KG1 (cell line): ENCODE measurements around the gene HLA-DPA1.
A peak's percentile ranks its signal among the peaks of the same experiment; 100 is the strongest.

Experiments
- DNase-seq: peaks from one replicate; lab custom pipeline; 2025; lab: John Stamatoyannopoulos, UW

Gene HLA-DPA1

GRCh38 chr6:33088931-33089620 is 15.6 kb upstream of the HLA-DPA1 start:
- DNase-seq: no peak

DNA sequence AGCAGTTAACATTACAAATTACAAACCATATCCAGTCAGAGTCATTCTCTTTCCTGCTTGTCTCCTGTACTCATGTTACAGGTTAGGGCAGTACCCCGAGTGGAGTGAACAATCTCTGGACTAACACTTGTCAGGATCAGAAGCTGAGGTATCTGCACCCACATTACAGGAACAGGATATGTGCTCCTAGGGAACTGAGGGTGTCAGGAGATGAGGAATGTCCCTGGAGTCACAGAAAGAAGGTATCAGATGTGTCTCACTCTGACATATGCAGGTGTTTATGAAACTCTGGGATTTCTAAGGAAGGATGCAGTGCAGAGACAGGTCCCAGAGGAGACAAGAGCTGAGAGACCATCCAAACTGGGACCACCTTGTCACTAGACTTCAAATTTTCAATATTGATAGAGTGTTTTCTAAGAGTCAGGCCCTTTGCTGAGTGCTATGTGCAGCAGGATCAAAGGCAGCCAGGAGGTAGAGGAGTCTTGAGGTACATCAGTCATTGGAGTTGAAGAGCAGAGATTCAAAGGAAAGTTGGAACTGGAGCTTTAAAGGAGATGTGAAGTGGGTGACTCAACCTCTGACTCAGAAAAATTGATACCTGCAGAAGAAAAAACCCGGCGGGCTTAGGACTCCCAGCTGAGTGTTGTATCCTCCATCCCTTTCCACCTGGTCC is 14.9 kb upstream of the HLA-DPA1 start:
- no peak for DNase-seq

DNA sequence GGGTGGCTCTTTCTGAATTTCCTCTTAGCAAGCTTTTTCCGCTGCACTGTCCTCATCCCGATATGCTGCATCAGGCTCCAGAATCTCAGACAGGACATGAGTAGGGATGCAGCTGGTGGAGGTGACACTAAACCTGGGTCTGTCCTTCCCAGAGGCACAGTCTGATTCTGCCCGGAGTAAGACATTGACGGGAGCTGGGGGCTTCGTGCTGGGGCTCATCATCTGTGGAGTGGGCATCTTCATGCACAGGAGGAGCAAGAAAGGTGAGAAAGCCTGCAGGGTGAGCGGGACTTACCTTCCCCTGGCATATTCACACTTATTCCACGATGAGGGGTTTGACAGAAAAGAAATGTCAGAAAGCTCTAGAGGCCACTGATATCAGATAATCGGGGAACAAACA is 12.2 kb upstream of the HLA-DPA1 start:
- no peak for DNase-seq

DNA sequence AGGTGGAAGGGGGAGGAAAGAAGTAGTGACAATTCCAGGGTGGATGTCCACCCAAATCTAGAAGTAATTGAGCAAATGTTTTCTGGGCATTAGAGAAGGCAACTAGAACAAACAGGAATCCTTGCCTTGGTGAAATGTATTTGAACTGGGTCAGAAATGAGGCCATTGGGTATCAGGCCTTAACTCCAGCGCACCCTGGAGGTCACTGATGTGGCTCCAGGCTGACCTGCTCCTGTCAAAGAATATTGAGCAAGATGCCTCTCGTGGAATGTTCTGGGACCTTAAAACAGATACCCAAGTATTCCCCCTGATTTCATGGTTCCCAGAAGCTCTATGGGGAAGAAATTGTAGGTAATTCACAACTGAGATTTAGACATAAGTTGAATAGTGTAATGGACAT is 9.3 kb upstream of the HLA-DPA1 start:
- DNase-seq: no peak

GRCh38 chr6:33081098-33081824 is 7.8 kb upstream of the HLA-DPA1 start:
- DNase-seq: no peak

GRCh38 chr6:33080127-33081089 is 7.0 kb upstream of the HLA-DPA1 start:
- no peak for DNase-seq

- DNase-seq: no peak
These were observed 6.1 kb upstream of the HLA-DPA1 start for GRCh38 chr6:33079580-33079979.

- no peak for DNase-seq
These were observed 5.6 kb upstream of the HLA-DPA1 start for GRCh38 chr6:33078919-33079521.

- DNase-seq: no peak
These were observed 5.0 kb upstream of the HLA-DPA1 start for GRCh38 chr6:33078442-33078841.

GRCh38 chr6:33077908-33078307 is 4.5 kb upstream of the HLA-DPA1 start:
- DNase-seq: no peak

DNA sequence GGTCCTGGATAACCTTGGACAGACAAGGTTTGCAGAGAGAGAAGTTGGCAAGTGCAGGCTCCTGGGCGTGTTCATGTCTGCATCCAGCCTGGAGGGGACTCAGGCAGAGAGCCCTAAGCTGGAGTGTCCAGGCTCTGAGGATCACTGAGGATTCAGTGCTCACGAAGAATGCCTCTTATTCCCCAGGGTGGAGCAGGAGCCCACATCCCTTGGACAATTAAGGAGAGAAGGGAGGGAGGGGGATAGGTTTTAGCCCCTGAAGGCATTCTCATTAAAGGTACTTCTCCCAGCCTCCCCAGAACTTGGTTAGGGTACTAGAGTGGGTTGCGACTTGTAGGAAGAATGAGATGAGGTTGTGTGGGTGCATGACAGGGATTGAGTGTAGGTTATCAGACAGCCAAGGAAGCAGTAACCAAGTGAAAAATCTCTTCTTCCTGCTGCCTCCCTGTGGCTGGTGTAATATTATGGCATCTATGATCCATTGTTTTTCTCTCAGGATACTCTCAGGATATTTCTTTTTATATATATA is 3.0 kb upstream of the HLA-DPA1 start:
- no peak for DNase-seq

DNA sequence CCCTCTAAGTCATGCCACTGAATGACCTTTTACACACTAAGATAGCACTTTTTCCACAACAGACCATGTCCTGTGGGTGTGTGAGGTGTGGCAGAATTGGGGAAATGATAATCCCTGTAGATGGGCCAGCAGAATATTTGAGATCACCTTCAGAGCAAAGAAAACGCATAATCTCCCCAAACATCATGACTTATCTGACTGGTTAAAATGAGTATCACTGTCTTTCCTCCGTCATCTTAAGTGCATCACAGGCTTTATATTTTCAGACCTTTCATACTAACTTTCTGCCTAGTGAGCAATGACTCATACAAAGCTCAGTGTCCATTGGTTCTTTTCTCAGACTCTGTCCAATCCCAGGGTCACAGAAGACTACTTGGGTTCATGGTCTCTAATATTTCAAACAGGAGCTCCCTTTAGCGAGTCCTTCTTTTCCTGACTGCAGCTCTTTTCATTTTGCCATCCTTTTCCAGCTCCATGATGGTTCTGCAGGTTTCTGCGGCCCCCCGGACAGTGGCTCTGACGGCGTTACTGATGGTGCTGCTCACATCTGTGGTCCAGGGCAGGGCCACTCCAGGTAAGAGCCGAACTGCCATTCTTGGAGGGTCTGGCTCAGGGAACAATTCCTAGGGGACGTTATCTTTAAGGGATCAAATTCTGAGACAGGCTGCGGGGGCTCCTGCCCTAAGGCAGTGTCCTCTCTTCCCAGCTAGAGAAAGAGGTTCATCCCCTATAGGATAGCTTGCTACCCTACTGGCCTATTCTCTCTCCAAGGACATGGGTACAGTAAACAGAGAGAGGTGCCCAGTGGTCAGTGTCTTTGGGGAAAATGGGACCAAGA is 2.3 kb upstream of the HLA-DPA1 start, which contains the start of gene HLA-DPB1:
Gene HLA-DPB1, plus strand, starts transcription at position 423 of the 838 bp plus-strand sequence. Its CDS starts 52 bp downstream, at position 475.
- peak; percentile 51 for DNase-seq

DNA sequence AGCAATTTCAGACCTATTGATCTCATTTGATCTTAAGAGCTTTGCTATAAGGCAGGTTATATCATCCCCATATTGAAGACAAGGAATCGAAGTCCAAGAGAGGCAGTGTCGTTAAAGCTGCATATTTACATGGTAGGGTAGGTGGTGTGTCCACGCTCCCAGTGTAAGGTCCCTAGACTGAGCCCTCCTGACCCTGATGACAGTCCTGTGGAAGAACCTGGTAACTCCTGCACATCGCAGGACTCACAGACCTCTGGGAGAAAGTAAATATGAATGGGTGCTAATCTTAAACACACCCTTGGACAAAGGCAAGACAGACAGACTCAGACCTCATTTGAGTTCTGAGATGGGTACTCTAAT is 1.7 kb upstream of the HLA-DPA1 start:
- no peak for DNase-seq

GRCh38 chr6:33072508-33073100 is 845 bp downstream of the HLA-DPA1 start:
- DNase-seq: no peak

DNA sequence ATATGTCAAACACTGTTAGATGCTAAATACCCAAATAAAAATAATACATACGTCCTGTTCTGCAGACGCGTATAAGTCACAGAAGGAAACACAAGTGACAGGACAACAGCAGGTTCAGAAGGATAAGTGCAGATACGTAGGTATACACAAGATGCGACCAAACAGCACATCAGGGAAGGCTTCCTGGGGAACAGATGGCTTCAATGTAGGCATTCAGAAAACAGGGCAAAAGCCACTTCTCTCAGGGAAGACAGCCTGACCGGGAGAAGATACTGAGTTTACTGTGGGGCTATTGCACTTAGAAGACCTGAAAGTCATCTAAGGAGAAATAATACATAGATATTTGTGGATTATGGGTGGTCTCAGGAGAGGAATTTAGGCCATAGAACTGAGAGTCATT is 1.9 kb downstream of the HLA-DPA1 start:
- no peak for DNase-seq

- DNase-seq: no peak
These were observed 2.5 kb downstream of the HLA-DPA1 start for GRCh38 chr6:33070909-33071308.

DNA sequence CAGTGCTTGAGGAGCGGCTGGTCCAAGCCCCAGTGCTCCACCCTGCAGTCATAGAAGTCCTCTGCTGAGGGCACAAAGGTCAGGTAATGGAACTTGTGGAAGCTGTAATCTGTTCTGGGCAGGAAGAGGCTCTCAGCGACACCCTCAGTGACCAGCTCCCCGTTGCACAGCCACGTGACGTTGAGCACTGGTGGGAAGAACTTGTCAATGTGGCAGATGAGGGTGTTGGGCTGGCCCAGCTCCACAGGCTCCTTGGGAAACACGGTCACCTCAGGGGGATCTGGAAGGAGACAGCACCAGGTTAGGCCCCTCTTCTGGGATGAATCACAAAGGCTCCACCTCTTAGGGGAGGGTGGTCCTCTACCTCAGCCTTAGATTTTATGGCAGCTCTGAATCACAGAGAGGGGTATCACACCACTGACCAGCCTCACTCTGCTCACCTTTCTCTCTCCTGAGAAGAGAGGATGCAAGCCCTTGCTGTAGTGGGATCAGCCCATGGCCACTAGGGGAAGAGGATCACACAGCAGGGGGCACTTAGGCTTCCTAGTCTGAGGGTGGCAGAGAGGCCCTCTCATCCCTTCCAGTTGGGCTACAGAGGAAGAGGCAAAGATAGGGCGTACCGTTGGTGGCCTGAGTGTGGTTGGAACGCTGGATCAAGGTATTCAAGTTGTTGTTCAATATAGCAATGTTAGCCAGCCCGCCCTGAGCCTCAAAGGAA is 4.3 kb downstream of the HLA-DPA1 start:
- no peak for DNase-seq

- DNase-seq: no peak
These were observed 6.4 kb downstream of the HLA-DPA1 start for GRCh38 chr6:33066917-33067521.

- DNase-seq: no peak
These were observed 8.1 kb downstream of the HLA-DPA1 start for GRCh38 chr6:33065312-33065711.
